ENCODE measurements around the gene FCMR. TPM values are rescaled to one million over a fixed set of nuclear protein-coding genes. Genes with fewer than 3 reads are reported as not detected.
A peak's percentile ranks its signal among the peaks of the same experiment; 100 is the strongest.

FCMR gene
- total and polyA plus RNA-seq, 8 donors: 3.3 to 6.7 (median 4.8) TPM; not detected in 2

DNA sequence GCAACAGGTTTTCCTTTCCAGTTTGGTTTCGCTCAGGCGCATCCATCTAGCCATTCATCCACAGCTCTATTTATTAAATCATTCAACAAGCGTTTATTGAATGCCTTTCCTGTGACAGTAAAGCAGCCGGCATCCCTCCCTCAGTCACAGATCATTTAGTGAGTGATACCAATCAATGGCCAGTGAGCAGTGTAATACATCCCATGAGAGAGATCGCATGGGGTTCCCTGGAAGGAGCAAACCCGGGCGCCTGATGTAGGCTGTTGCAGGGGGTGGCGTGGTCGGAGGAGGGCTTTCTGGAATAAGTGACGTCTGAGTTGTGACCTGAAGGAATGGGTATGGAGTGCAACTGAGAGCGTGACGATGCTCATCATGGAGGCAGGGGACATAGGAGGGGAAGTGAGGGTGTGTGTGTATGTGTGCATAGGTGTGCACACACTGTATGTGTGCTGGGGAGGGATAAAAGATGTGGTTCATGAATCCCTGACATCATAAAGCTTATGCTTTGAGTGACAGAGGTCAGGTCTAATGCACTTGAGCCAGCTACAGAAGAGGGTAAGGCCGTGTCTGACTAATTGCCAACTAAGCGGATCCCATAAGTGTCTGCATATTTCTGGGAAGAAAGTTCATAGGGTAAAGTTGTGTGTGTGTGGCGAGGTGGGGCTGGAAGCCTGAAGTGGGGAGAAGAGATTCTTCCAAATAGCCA, 6.6 kb downstream of the FCMR start:
- 84 to 93% (median 88%) methylated on average over 15 of the region's 15 CpGs for WGBS, 5 donors
- no peak overlapping the region for H3K4me3 ChIP-seq
- DNase-seq: no peak
- no peak overlapping the region for H3K27ac ChIP-seq
- intact Hi-C loops (cut with DNase I; ENCODE audit: low total_unique reads): loop anchor here (10.0 kb wide), 1 partner anchor 280 kb away; the partner anchor contains the start of gene DYRK3
- H3K9me3 ChIP-seq: no peaks in the 10 kb centered on the region
- peaks cover 0 to 20% (median 5%) of the 10 kb centered on the region in 4 donors for H3K4me1 ChIP-seq
- H3K36me3 ChIP-seq: no peaks in the 10 kb centered on the region
- TF ChIP-seq EP300 (IDR thresholded peaks at IDR 0.05) (no peak), POLR2AphosphoS5 (IDR thresholded peaks at IDR 0.05) (no peak), POLR2A (IDR thresholded peaks at IDR 0.05) (no peak)
- TF ChIP-seq, protein P1, sequence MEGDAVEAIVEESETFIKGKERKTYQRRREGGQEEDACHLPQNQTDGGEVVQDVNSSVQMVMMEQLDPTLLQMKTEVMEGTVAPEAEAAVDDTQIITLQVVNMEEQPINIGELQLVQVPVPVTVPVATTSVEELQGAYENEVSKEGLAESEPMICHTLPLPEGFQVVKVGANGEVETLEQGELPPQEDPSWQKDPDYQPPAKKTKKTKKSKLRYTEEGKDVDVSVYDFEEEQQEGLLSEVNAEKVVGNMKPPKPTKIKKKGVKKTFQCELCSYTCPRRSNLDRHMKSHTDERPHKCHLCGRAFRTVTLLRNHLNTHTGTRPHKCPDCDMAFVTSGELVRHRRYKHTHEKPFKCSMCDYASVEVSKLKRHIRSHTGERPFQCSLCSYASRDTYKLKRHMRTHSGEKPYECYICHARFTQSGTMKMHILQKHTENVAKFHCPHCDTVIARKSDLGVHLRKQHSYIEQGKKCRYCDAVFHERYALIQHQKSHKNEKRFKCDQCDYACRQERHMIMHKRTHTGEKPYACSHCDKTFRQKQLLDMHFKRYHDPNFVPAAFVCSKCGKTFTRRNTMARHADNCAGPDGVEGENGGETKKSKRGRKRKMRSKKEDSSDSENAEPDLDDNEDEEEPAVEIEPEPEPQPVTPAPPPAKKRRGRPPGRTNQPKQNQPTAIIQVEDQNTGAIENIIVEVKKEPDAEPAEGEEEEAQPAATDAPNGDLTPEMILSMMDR (IDR thresholded peaks at IDR 0.05): no peak
- peaks cover 0 to 14% (median 0%) of the 10 kb centered on the region in 3 donors for H3K27me3 ChIP-seq

DNA sequence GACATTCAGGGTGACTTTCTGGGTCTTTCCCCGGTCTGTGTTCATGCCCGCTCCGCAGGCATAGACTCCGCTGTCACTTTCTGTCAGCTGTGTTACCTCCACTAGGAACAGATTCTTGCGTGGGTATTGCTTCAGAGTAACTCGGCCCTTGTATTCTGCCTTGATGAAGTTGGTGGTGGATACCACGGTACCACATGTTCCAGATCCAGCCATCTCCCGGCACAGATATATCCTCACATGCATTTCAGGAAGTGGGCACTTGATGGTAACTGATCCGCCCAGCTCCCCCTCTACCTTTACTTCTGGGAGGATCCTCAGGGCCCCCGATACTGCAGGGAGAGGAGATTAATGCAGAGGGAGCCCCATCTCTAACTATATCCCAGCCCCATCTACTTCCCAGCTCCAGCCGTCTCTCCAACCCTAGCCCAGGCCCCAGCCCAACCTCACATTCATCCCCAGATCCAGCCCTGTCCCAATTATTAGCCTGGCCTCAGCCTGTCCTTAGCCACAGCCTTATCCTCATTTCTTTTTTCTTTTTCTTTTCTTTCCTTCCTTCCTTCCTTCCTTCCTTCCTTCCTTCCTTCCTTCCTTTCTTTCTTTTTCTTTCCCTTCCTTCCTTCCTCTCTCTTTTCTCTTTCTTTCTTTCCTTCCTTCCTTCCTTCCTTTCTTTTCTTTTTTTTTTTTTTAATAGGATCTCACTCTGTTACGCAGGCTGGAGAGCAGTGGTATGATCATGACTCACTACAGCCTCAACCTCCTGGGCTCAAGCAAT, 7.8 kb downstream of the FCMR start:
- Histone ChIP-seq H3K9me3 (no peaks in the 10 kb centered on the region), H3K27ac (no peak overlapping the region), H3K4me1 (peaks cover 11 to 33% (median 17%) of the 10 kb centered on the region in 4 donors), H3K4me3 (no peak overlapping the region), H3K36me3 (no peaks in the 10 kb centered on the region), H3K27me3 (peaks cover 0 to 26% (median 10%) of the 10 kb centered on the region in 3 donors)
- intact Hi-C loops (cut with DNase I; ENCODE audit: low total_unique reads): loop anchor here (10.0 kb wide), 1 partner anchor 279 kb away; the partner anchor contains the start of gene DYRK3
- TF ChIP-seq POLR2AphosphoS5 (IDR thresholded peaks at IDR 0.05) (no peak), EP300 (IDR thresholded peaks at IDR 0.05) (no peak), POLR2A (IDR thresholded peaks at IDR 0.05) (no peak)
- TF ChIP-seq, protein P1 (IDR thresholded peaks at IDR 0.05): no peak
- no peak for DNase-seq
- WGBS, 5 donors: 80 to 91% (median 87%) methylated on average over 12 of the region's 12 CpGs

DNA sequence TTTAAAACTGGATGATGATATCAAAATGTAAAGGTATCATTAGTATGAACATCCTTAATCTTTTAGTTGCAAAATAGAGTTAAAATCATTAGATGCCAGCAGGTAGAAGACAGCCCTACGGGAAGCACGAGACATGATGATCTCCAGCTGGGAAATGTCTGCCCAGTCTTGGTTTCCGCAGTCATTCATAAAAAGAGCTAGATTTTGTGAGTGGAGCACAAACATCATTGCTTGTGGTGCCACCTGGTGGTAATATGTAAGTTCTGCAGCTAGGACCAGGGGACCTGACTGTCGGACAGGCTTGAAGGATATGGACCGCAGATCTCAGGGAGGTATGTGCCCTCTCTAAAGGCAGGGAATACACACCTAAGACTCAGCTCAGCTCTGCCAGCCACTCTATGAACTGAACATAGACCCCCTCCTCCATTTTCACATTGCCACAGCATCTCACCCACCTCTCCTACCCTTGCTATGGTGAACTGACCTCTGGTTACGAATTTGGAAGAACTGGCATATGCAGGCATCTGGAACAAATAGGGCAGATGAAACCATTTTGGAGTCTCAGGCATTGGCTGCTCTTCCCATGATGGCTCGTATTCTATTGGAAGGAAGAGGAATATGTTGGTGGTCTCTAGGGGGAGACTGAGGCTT, 9.2 kb downstream of the FCMR start:
- H3K36me3 ChIP-seq: no peaks in the 10 kb centered on the region
- peaks cover 0 to 39% (median 10%) of the 10 kb centered on the region in 3 donors for H3K27me3 ChIP-seq
- TF ChIP-seq, protein P1 (IDR thresholded peaks at IDR 0.05): peak in 6 of 7 experiments; percentile 14 to 91 (median 86)
- TF ChIP-seq POLR2AphosphoS5 (IDR thresholded peaks at IDR 0.05): peak in 2 of 3 donors; percentile 41 to 67
- no peak for TF ChIP-seq POLR2A (IDR thresholded peaks at IDR 0.05)
- TF ChIP-seq EP300 (IDR thresholded peaks at IDR 0.05): no peak
- intact Hi-C loops (cut with DNase I; ENCODE audit: low total_unique reads): loop anchor here (10.0 kb wide), 1 partner anchor 278 kb away; the partner anchor contains the start of gene DYRK3
- no peak overlapping the region for H3K27ac ChIP-seq
- DNase-seq: peak; percentile 75 to 93
- peaks cover 14 to 37% (median 22%) of the 10 kb centered on the region in 4 donors for H3K4me1 ChIP-seq
- no peak overlapping the region for H3K4me3 ChIP-seq
- no peaks in the 10 kb centered on the region for H3K9me3 ChIP-seq
- 19 to 26% (median 24%) methylated on average over 7 of the region's 7 CpGs for WGBS, 5 donors

All from stomach (tissue), 9 donors.